ENCODE data around the gene EDAR.
A peak's percentile ranks its signal among the peaks of the same experiment; 100 is the strongest.

EDAR gene

GRCh38 chr2:109005686-109006204 is 16.7 kb upstream of the EDAR start:
- no peak overlapping the region for H3K27ac ChIP-seq
- no peak for DNase-seq (ENCODE audit: low read depth, low spot score)

GRCh38 chr2:109001201-109001600 is 12.2 kb upstream of the EDAR start:
- DNase-seq (ENCODE audit: low read depth, low spot score), result peak; percentile 10
- H3K27ac ChIP-seq, result no peak overlapping the region

GRCh38 chr2:109000738-109001137 is 11.7 kb upstream of the EDAR start:
- DNase-seq (ENCODE audit: low read depth, low spot score), result no peak
- no peak overlapping the region for H3K27ac ChIP-seq

GRCh38 chr2:108998911-108999310 is 9.9 kb upstream of the EDAR start:
- DNase-seq (ENCODE audit: low read depth, low spot score), result no peak
- no peak overlapping the region for H3K27ac ChIP-seq

GRCh38 chr2:108994178-108994577 is 5.2 kb upstream of the EDAR start:
- no peak for DNase-seq (ENCODE audit: low read depth, low spot score)
- H3K27ac ChIP-seq, result no peak overlapping the region

- no peak for DNase-seq (ENCODE audit: low read depth, low spot score)
- no peak overlapping the region for H3K27ac ChIP-seq
These were observed 4.3 kb upstream of the EDAR start for GRCh38 chr2:108993095-108993937.

DNA sequence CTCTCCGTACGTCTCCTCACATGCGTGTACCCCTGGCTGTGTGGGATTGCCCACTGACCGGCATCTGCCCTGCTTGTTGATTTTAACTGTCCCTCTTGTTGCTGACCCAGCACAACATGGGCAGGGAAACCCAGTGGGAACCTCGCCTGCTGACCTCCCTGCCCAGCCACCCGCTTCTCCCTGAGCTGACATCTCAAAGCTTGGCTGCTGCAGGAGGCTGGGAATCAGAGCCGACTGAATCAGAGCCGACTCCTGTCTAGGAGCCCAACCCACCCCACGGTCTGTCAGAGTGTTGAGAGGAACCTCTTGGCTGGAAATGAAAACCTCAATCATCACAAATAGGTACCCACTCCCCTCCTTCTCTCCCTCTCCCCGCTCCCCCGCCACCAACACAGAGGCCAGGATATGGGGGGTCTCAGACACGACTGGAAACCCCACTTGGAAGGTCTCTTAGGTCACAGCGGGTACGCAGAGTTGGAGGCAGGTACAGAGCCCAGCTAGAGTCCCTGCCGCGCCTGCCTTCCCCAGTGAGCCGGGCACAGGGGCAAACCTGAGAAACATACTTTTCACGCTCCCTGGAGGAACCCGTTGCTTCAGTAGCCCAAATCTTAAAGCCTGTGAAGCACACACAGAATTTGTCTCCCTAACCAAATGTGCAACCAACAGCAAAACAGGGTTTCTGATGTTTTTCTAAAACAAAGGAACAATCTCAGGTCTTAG is 784 bp downstream of the EDAR start:
- peak overlapping the region; percentile 7 for H3K27ac ChIP-seq
- no peak for DNase-seq (ENCODE audit: low read depth, low spot score)

DNA sequence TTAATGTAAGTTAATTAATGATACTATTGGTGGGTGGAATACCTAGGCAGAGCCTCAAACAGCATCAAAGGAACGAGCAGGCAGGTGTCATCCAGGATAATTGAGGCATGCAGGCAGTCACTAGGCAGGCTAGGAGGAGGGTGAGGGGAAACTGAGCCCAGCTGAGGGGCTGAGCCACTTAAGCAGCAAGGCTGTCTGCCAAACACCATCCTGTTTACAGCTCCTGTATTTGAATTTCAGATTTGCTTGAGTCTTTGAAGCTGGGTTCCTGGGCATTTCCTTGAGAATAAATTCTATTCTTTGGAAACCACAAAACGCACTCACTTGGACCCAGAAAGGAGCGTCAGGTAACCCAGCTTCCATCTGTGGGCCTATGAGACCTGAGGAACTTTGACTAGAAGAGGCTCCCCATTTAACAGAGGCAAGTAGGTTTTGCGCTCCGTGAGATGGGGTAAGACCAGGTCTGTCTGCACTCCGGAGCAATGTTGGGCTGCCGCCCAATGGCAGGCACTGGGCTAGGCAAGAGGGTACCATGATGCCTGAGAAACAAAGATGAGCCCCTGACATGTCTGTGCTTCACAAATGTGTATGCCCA is 2.0 kb downstream of the EDAR start:
- no peak overlapping the region for H3K27ac ChIP-seq
- DNase-seq (ENCODE audit: low read depth, low spot score), result no peak

- no peak overlapping the region for H3K27ac ChIP-seq
These were observed 5.4 kb downstream of the EDAR start for GRCh38 chr2:108983610-108984009.

DNA sequence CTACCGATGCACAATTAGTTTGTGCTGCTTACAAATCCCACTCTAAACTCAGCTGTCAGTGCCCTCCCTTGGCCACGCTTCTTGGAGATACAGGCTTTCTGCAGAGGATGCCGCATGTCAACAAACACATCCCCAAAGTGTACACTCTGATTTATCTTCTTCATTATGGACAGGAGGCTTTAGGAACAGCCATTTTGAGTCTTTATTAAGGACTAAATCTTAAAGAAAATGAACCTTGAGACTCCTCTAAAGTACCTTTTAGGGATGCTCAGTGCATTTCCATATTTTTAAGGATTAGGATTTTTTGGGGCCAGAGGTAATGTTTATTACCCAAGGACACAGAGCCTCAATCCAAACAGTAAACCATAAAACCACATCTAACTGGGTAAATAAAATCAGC is 6.0 kb downstream of the EDAR start:
- no peak overlapping the region for H3K27ac ChIP-seq
- no peak for DNase-seq (ENCODE audit: low read depth, low spot score)

More at GRCh38 chr2:108983610-108984009, 5.4 kb downstream of the EDAR start:
- DNase-seq (ENCODE audit: low read depth, low spot score), result no peak

GRCh38 chr2:108982259-108982679 is 6.8 kb downstream of the EDAR start:
- DNase-seq (ENCODE audit: low read depth, low spot score), result no peak
- H3K27ac ChIP-seq, result no peak overlapping the region

DNA sequence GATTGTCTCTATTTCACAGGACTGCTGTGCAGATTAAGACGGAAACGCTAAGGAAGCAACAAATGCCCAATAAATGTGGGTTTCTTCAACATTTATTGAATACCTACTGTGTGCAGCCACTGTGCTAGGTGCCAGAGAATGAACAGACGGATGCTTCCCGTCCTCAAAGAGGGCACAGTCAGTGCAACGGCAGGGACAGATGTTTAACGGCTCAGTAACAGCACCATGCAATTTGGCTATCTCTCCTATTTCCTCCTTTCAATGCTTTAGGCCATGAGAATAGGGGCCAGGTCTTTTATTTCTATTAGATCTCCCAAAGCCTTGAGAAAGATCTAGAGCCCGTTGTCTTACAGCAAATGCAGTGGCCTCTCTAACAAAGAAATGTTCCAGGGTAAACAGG is 7.2 kb downstream of the EDAR start:
- H3K27ac ChIP-seq, result no peak overlapping the region

DNA sequence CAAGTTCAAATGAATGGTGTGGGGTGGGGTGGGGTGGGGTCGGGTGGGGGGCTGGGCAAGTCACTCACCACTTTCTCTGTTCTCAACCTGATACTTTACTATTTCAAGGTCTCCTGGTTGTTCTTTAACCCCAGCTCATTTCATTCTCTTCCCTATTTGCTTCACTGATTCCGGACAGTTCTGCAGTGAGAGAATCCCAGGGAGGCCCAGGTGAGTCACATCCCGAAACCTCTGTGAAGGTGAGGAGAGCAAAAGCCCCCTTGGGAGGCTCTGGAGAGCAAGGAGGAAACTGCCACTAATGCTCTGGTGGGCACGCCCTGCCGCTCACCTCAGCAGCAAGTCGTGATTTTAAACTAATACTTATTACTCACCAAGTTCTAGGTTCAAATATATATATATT is 8.9 kb downstream of the EDAR start:
- no peak overlapping the region for H3K27ac ChIP-seq
- no peak for DNase-seq (ENCODE audit: low read depth, low spot score)

More for the DNA sequence above, 7.2 kb downstream of the EDAR start:
- DNase-seq (ENCODE audit: low read depth, low spot score), result no peak

- no peak overlapping the region for H3K27ac ChIP-seq
- DNase-seq (ENCODE audit: low read depth, low spot score), result no peak
These were observed 9.6 kb downstream of the EDAR start for GRCh38 chr2:108979461-108979860.

GRCh38 chr2:108978709-108979111 is 10.3 kb downstream of the EDAR start:
- no peak for DNase-seq (ENCODE audit: low read depth, low spot score)
- no peak overlapping the region for H3K27ac ChIP-seq

DNA sequence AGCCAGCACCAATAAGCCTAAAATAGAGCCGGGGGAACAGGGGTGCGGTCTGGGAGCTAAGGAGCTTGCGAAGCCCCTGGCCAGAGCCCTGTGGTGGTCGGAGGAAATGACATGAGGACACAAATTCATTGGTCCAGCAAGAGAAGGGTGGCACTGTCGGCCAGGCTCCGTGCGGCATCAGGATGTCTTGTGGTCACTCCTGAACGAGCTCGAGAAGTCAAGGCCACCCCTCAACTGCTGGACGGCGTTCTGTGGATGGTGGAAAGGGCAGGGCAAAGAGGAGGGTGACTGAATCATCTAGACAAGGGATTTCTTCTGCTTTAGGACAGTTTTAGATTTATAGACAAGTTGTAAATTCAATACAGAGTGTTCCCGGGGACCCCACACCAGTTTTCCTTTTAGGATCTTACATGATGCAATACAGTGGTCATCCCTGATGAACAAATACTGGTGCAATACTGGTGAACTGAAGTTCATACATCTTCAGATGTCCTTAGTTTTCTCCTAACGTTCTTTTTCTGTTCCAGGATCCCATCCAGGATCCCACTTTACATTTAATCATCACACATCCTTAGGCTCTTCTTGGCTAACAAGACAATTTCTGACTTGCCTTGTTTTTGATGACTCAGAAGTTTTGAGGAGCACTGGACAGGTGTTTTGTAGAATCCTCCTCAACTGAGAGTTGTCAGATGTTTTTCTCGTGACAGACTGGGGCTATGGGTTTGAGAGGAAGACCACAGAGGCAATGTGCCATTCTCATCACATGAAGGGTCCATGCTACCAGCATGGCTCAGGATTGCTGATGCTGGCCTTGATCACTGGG is 13.2 kb downstream of the EDAR start:
- DNase-seq (ENCODE audit: low read depth, low spot score), result no peak
- no peak overlapping the region for H3K27ac ChIP-seq

DNA sequence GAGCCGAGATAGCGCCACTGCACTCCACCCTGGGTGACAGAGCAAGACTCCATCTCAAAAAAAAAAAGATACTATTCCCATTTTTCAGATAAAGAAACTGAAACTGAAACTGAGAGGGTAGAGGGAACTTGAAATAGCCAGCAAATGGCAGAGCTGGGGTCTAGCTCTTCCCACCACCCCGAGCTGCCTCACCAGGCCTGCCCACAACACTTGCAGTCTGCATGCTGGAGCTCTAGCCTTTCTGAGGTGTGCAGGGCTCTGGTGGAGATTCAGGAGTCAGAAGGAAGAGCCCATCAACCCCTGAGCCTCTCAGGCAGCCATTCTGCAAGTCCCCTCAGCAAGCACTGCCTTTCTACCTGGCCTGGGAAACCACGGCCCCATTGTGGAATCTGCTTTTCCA is 14.3 kb downstream of the EDAR start:
- H3K27ac ChIP-seq, result no peak overlapping the region
- DNase-seq (ENCODE audit: low read depth, low spot score), result no peak

GRCh38 chr2:108972663-108973062 is 16.4 kb downstream of the EDAR start:
- DNase-seq (ENCODE audit: low read depth, low spot score), result no peak
- peak overlapping the region; percentile 77 for H3K27ac ChIP-seq

GRCh38 chr2:108971661-108972566 is 17.1 kb downstream of the EDAR start:
- peak overlapping the region; percentile 77 for H3K27ac ChIP-seq
- peak; percentile 75 for DNase-seq (ENCODE audit: low read depth, low spot score)
